Omental fat pad (tissue), 4 donors: ENCODE results near the gene SLC2A4. TPM values are rescaled to one million over a fixed set of nuclear protein-coding genes. Genes with fewer than 3 reads are reported as not detected.

Source experiments
- ATAC-seq: fragments of 150-250 bp; one replicate; pipeline ENCODE4 v1.9.1; 2016; ENCODE audit warnings: mild to moderate bottlenecking, moderate library complexity; ENCODE audit not compliant: low FRiP score
- DNase-seq: peaks from one replicate; pipeline ENCODE4 v3.0.0-alpha.2; 2019; ENCODE audit warnings: low spot score
- total RNA-seq, 4 donors: library from RNA; depleted of rRNA; stranded (reverse); fragments of >200 nt; gene quantifications; one replicate each; pipeline ENCODE4 v1.1.0, GENCODE V29; 2016
- TF ChIP-seq, protein P1 (sequence below), 3 donors: fragments of 450-650 bp; IDR thresholded peaks; one replicate each; pipeline ENCODE4 v1.5.1; 2016 to 2017; ENCODE audit warnings: antibody characterized with exemption in 3 of 3, mild to moderate bottlenecking in 3 of 3, moderate library complexity in 2 of 3

Gene SLC2A4
- total RNA-seq, 4 donors from 2014 or later: 8.9 to 29.2 (median 12.1) TPM

DNA sequence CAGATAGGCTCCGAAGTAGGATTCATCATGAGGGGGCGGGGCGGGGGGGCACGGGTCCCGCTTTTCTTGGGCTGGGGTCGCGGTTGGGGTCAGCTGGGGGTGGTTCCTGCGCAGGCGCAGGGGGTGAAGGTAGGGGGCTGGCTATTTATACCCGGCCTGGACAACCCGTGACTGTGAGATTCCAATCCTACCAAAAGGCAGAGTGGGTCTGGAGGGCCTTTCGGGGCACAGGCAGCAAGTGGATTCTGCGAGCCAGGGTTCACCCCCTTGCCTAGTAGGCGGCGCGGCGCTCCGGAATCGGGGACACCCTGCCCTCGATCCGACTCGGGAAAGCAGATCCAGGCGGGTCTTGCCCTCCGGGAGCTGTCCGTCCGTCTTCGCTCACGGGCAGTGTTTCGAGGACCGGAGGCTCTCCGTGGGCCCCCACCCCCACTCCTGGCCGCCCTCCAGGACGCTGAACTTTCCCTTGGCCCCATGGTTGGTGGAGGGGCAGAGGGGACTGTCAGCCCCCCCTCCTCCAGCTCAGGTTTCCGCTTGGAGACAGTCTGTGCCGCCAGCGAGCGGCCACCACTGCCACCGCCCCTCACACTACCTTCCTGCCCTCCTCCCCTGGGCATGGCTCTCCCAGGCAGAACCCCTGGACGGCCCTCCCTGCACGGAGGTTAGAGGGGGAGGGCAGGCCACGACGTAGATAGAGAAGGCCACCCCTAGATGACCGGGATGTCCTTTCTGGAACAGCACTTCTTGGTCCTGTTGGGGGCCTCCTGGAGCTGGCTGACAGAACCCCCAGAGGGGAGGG lies 634 bp downstream of the SLC2A4 start:
- no peak for ATAC-seq
- DNase-seq: no peak
- TF ChIP-seq, protein P1, sequence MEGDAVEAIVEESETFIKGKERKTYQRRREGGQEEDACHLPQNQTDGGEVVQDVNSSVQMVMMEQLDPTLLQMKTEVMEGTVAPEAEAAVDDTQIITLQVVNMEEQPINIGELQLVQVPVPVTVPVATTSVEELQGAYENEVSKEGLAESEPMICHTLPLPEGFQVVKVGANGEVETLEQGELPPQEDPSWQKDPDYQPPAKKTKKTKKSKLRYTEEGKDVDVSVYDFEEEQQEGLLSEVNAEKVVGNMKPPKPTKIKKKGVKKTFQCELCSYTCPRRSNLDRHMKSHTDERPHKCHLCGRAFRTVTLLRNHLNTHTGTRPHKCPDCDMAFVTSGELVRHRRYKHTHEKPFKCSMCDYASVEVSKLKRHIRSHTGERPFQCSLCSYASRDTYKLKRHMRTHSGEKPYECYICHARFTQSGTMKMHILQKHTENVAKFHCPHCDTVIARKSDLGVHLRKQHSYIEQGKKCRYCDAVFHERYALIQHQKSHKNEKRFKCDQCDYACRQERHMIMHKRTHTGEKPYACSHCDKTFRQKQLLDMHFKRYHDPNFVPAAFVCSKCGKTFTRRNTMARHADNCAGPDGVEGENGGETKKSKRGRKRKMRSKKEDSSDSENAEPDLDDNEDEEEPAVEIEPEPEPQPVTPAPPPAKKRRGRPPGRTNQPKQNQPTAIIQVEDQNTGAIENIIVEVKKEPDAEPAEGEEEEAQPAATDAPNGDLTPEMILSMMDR (IDR thresholded peaks at IDR 0.05): no peak

DNA sequence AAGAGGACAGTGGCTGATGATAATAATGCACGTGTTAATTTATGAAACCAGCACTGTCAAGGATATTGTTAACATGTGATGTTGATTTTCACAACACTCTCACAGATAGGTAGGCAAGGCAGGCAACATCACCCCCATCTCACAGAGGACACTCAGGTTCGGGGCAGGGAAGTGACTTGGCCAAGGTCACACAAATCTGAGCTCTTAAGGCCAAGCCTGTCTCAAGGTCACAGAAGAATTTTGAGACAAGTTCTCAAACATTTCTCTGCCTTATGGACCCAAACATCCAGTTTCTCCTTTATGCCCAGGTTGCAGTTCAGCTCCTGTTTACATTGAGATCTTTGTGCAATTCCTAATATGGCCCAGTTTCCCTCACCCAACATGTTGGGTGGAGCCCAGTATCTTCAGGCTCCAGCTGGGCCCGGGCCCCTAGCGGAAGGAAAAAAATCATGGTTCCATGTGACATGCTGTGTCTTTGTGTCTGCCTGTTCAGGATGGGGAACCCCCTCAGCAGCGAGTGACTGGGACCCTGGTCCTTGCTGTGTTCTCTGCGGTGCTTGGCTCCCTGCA lies 1.3 kb downstream of the SLC2A4 start:
- TF ChIP-seq, protein P1 (IDR thresholded peaks at IDR 0.05): no peak
- DNase-seq (no peak), ATAC-seq (no peak)

DNA sequence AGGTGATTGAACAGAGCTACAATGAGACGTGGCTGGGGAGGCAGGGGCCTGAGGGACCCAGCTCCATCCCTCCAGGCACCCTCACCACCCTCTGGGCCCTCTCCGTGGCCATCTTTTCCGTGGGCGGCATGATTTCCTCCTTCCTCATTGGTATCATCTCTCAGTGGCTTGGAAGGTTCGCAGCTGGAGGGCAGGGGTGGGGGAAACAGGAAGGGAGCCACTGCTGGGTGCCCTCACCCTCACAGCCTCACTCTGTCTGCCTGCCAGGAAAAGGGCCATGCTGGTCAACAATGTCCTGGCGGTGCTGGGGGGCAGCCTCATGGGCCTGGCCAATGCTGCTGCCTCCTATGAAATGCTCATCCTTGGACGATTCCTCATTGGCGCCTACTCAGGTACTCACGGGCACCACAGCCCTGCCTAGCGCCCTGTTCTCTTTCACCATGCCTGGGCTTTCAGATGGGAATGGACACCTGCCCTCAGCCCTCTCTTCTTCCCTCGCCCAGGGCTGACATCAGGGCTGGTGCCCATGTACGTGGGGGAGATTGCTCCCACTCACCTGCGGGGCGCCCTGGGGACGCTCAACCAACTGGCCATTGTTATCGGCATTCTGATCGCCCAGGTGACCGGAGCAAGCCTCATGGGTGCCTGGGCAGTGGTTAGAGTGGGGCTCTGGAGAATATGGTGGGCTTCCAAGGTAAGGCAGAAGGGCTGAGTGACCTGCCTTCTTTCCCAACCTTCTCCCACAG lies 2.1 kb downstream of the SLC2A4 start:
- DNase-seq (no peak), ATAC-seq (no peak)
- TF ChIP-seq, protein P1 (IDR thresholded peaks at IDR 0.05): no peak

DNA sequence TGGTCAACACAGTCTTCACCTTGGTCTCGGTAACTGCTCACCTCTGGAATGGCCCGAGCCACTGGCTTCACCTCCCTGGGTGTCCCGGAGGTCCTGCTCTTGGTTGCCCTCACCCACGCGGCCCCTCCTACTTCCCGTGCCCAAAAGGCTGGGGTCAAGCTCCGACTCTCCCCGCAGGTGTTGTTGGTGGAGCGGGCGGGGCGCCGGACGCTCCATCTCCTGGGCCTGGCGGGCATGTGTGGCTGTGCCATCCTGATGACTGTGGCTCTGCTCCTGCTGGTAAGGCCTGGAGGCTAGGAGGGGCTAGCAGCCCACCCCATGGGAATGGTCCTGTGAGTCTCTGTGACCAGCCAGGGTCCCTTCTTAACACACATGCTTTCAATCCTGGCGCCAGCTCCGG lies 3.4 kb downstream of the SLC2A4 start:
- DNase-seq: no peak
- TF ChIP-seq, protein P1 (IDR thresholded peaks at IDR 0.05): no peak
- ATAC-seq: no peak

DNA sequence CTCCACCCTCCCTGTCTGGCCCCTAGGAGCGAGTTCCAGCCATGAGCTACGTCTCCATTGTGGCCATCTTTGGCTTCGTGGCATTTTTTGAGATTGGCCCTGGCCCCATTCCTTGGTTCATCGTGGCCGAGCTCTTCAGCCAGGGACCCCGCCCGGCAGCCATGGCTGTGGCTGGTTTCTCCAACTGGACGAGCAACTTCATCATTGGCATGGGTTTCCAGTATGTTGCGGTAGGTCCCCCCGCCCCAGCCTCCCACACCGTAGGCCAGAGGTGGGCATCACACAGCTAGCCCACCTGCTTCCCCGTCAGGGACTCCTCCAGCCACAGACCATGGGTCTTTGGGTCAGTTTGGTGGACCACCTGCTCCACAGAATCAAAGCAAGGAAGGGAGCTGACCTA lies 4.2 kb downstream of the SLC2A4 start:
- no peak for DNase-seq
- TF ChIP-seq, protein P1 (IDR thresholded peaks at IDR 0.05): no peak
- no peak for ATAC-seq

DNA sequence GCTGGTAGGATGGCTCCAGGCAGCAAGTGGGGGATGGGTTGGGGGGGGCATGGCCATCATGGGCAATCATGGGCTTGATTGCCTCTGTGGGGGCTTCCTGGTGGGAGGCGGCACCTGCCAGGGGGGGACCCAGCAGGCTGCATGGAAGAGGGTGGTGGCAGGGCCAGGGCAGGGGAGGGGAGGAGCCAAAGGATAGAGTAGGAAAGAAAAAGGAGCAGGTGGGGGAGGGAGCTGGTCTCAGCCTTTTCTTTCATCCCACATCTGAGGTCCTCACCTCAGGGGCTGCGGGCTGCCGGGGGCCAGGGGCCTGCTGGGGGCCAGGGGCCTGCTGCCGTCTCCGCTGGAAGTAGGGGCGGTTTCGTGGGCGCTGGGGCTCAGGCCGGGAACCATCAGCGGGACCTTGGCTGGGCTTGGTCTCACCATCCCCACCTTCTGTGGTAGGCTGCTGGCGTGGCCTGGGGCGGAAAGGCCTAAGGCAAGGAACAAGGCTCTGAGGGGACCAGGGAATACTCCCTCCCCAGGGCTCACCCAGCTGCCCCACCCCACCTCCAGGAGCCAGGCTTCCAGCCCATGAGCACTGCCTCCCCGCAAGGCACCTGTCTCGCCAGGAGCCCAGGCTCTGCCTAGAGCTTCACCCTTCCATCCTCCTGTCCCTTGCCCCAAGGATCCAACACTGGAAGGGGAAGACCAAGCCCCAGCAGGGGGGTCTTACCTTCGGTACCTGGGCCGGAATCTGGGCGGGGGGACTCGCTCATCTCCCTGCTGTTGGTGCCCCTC lies 7.9 kb downstream of the SLC2A4 start:
- DNase-seq (no peak), ATAC-seq (no peak)
- TF ChIP-seq, protein P1 (IDR thresholded peaks at IDR 0.05): no peak
